ACHN (cell line): ENCODE results near the gene PCNT.

Source experiments
- DNase-seq: peaks from one replicate; pipeline ENCODE4 v3.0.0-alpha.2; 2015
- in situ Hi-C: cut with HindIII; loops from 2 replicates; pipeline ENCODE4 v1.10.0; 2017; ENCODE audit warnings: low sequenced_read_pairs, low pct_ligation_motif_present, low pct_unique_long_range_greater_than_20kb

The PCNT gene

DNA sequence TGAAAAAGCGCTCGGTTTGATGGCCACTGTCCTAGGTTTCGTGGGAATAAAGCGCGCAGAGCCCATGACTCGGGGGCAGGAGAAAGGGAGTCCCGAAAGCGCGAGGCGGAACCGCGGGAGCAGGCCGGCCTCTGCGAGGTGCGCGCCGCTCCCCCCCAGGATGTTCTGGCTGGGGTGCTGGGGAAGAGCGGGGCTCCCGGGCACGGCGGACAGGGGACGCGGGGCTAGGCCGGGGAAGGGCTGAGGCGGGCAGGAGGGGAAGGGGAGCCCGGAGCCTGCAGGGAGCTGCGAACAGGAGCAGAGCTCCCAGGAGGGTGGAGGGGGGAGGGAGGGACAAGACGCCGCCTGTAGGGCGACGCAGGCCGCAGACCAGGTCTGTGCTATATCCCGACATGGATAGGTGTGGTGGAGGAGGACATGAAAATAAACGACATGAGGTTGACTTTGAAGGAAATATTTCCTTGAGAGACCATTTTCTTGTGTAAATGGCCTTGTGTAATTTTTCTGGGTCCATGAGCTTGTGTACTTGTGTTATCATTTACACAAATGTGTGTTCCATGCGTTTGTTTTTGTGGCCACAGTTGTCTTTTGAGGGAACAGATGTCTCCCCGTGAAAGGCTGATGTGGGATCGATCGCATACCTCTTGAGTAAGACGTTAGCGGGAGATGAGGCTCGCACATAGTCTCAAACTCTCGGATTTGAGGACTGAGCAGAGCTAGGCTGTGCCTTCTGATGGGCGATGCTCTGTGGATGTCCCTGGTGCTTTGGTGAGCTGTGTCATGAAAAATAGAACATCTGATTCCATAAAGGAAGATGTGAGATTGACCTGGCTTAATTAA is 1.3 kb downstream of the PCNT start:
- in situ Hi-C loops, result no loop called here

DNA sequence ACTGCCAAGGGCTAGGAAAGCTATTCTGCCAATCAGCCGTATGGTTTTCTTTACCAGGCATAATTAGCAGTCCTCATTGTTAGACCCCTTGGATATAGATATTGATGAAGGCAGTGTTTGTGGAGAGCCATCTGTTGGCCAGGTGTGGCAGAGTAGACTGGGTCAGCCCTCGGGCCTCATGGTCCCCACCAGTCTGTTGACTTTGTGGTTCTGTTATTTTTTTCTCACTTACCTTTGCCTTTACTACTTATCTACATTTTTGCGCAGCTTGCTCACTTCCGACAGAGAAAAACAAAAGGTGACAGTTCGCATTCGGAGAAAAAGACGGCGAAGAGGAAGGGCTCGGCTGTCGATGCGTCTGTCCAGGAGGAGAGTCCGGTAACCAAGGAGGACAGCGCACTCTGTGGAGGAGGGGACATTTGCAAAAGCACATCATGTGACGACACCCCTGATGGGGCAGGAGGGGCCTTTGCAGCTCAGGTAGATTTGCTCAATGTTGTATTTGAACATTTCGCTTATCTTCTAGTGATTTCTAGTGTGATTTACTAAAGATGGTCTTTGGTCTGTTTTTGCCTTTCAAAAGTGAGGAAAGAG is 2.3 kb downstream of the PCNT start:
- DNase-seq, result no peak
- in situ Hi-C loops, result no loop called here

More for the DNA sequence above, 1.3 kb downstream of the PCNT start:
- DNase-seq, result peak; percentile 50

DNA sequence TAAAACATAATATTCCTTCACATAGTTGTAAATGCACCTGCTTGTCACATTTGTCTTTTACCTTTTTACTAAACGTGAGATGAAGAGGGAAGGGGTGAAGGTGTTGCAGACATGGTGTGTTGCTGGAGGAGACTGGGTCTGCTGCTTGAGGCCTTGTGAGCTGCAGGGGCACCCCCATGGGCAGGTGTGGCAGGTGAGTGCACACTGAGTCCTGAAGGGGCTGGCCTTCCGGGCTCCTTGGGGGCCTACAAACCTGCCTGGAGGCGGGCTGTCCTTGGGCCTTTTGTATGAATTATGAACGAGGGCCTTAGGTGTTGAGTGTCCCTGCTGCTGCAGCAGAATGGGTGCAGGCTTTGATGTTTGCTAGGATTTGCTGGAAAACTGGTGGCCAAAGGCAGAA is 3.8 kb downstream of the PCNT start:
- DNase-seq, result no peak
- in situ Hi-C loops, result no loop called here

DNA sequence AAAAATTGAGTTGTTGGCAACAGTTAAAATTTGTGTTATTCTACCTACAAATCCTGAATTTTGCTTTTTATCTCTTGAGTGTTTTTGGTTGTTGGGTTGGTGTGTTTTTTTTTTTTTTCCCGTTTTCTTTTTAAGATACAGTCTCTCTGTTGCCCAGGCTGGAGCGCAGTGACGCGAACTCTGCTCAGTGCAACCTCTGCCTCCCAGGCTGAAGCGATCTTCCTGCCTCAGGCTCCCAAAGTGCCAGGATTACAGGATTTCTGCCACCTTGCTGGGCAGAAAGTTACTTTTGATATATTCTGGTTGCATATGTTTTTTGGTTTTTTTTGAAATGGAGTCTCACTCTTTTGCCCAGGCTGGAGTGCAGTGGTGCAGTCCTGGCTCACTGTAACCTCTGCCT is 4.2 kb downstream of the PCNT start:
- DNase-seq, result no peak
- in situ Hi-C loops, result no loop called here

DNA sequence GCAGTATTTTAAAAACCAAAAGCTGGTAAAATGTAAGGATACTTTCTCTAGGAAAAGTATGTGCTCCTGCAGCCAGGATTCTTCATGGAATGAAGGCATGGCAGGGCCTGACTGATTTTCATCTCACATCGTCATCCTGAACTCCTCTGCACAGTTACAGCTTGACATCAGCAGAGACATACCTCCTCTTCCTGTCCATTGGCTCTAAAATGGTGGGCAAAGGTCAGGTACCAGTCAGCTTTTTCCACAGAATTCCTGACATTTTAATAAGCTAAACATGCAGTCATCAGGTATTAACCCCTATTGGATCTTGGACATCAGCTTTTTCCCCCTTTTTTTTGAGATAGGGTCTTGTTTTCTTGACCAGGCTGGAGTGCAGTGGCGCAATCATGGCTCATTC is 5.8 kb downstream of the PCNT start:
- DNase-seq, result no peak
- in situ Hi-C loops, result no loop called here

DNA sequence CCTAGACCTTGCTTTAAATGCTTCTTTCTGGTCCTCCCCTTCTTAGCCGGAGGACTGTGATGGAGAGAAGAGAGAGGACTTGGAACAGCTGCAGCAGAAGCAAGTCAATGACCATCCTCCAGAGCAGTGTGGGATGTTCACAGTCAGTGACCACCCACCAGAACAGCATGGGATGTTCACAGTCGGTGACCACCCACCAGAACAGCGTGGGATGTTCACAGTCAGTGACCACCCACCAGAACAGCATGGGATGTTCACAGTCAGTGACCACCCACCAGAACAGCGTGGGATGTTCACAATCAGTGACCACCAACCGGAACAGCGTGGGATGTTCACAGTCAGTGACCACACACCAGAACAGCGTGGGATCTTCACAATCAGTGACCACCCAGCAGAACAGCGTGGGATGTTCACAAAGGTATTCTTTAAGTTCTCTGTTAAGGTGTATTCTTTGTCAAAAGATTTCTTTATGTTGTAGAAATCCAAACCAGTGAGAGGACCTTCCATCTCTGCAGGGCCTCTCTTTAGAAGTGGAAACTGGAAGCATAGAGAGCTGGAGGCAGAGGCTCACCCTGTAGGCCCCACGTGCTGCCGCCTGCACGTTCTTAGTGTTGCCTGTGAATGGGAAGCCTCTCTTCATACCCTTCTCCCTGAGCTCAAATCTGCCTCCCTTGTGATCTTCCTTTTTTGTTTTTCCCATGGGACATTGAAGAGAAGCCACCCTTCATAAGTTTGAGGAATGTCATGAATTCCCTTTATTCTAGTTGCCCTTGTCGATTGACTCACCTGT is 10.6 kb downstream of the PCNT start:
- in situ Hi-C loops, result no loop called here
- DNase-seq, result no peak

DNA sequence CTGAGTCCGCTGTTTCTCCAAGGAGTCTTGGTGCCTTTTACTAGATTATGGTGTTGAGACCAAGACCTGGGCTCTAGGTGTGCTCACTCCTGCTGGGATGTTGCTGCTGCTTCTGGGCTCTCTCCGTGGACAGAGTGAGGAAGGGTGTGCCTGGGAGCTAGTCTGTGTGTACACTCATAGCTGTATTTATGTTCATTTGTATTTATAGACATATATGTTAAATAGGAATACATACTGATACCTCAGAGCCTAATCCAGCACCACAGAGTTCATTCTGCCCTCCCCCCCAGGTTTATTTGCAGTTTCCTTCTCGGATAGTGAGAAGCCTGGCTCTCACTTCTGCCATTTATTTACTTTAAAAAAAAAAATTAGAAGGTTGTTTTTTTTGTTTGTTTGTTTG is 12.6 kb downstream of the PCNT start:
- DNase-seq, result no peak
- in situ Hi-C loops, result no loop called here

DNA sequence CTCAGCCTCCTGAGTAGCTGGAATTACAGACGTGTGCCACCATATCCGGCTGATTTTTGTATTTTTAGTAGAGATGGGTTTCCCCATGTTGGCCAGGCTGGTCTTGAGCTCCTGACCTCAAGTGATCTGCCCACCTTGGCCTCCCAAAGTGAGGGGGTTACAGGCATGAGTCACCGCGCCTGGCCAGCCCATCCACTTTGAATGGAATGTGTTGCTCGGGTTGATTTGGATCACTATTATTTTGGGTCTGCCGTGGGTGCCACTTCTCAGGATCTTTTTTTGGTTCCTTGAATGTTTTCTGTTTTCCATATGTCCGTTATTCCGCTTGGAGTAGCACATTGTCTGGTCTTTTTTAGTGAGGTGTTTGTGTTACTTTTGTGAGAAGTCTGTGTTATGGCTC is 17.0 kb downstream of the PCNT start:
- in situ Hi-C loops, result no loop called here
- no peak for DNase-seq

DNA sequence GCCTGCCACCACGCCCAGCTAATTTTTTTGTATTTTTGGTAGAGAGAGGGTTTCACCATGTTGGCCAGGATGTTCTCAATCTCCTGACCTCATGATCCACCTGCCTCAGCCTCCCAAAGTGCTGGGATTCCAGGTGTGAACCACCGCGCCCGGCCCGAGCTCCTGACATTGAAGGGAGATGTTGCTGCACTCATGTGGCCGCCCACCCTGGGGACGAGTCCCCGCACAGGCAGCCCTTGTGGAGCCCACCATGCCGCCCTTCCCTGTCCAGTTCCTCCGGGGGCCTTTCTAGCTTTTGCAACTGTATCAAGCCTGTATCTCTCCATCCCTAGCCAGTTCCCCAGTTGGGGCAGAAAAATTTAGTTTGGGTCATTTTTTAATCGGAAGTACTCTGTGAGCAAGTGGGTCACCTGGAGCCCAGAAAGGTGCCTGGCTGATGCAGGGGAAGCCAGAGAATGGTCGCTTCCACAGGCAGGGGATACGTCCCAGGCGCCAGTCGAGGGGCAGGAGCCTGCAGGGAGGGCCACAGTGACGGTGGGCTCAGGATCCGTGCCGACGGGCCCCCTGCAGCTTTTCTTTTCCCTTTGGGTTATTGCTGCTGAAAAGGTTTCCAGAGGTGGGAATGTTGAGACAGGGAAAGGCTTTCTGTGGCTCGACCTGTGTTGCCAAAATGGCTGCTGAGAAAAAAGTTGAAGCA is 20.4 kb downstream of the PCNT start:
- no peak for DNase-seq
- in situ Hi-C loops, result no loop called here

DNA sequence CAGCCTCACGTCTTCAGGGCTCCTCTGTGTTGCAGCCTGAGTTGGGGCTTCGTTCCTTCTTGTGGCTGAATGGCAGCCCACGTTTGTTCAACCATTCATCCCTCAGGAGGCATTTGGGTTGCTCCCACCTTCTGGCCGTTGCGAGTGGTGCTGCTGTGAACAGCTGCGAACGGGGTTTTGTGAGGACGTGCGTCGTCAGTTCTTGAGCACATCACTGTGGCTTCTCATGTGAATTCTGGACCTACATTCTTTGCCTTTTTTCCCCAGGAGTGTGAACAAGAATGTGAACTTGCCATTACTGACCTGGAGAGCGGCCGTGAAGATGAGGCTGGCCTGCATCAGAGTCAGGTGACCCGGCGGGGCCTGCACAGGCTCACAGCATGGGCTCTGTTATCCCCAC is 21.9 kb downstream of the PCNT start:
- DNase-seq, result no peak
- in situ Hi-C loops, result no loop called here

DNA sequence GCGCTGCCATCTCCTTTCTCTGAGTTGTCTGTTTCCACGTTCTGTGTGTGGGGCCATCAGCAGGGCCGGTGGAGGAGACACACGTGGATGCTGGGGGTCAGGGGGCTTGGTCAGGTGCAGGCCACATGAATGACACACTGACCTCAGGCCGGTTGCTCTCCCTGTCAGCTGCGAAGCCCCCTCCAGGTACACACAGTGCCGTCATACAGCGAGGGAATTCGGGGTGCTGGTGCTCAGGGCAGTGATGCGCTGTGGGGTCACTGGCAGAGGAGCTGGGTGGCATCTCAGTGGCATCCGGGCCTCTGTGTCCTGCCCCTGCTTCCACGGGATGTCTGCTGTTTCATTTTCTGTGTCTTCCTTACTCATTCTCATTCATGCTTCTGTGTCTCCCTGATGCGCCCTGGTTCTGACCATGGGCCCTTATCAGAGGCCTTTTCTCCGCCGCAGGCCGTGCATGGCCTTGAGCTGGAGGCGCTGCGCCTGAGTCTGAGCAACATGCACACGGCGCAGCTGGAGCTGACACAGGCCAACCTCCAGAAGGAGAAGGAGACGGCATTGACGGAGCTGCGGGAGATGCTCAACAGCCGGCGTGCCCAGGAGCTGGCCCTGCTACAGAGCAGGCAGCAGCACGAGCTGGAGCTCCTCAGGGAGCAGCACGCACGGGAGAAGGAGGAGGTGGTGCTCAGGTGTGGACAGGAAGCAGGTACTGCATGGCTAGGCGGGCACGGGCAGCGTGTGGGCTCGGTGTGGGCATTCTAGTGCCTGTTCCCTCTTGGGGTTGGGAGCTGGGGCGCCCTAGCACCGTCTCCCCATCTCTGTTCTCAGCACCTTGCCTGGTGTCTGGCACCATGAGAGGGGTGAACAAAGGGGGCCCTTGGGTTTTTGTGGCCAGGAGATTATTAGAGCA is 22.6 kb downstream of the PCNT start:
- in situ Hi-C loops, result no loop called here
- DNase-seq, result no peak

DNA sequence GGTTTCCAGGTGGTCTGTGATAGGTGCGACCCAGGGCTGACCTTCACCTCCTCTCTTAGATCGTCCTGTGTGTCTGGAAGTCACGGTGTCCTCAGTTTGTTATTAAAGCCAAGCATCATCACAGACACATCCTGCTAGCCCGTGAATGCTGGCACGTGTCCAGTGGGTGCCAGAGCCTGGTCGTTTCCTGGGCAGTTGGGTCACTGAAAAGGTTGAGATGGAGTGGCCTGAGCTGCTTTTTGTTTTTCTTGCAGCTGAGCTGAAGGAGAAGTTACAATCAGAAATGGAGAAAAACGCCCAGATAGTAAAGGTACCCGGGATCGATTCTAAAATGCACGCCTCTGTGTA is 23.2 kb downstream of the PCNT start:
- in situ Hi-C loops, result no loop called here
- DNase-seq, result no peak

DNA sequence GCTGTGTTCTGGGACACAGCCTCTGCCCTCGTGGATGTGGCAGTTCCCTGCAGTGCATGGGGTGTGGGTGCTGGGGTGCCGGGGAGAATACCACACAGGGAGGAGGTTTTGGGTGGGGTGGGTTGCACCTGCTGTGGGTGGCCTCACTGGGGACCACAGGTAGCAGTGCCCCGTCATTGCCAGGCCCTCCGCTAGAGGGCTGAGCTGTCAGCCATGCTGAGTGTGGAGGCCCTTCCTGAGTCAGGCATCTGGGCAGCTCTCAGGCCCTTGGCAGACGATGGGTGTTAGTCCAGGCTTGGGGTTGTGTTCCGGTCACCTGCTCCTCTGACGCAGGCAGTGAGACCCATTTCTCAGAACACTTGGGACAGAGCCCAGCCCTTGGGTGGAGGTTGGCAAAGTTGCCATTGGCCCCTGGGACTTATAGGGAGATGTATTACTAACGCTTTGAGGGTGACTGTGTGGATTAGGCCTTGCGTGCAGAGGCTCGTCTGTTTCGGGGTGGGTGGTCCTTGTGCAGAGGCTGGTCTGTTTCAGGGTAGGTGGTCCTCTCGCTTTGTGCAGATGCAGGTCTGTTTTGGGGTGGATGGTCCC is 23.9 kb downstream of the PCNT start:
- in situ Hi-C loops, result no loop called here
- DNase-seq, result peak; percentile 36

DNA sequence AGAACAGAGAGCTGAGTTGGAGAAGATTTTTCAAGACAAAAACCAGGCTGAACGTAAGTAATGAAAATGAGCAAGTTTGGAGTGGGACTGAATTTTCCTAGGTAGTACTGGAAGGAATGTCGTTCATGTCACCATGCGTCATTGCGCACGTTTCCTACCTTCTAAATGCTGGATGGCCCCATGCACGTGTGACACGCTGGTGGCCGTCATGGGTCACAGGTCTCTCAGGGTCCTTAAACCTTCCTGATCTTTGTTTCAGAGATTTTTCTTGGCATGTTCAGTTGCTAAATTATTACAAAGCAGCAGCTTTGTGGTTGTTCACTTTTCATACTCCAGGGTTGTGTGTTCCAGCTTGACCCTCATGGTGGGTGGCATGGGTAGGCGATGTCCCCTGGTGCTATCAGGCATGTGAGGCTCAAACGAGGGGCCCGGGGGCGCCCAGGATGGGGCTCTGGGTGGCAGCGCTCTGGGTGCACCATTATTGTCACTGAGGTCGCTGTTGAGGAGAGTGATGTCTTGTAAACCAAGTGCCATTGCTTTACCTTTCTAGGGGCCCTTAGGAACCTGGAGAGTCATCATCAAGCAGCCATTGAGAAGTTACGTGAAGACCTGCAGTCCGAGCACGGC is 25.3 kb downstream of the PCNT start:
- no peak for DNase-seq
- in situ Hi-C loops, result no loop called here

DNA sequence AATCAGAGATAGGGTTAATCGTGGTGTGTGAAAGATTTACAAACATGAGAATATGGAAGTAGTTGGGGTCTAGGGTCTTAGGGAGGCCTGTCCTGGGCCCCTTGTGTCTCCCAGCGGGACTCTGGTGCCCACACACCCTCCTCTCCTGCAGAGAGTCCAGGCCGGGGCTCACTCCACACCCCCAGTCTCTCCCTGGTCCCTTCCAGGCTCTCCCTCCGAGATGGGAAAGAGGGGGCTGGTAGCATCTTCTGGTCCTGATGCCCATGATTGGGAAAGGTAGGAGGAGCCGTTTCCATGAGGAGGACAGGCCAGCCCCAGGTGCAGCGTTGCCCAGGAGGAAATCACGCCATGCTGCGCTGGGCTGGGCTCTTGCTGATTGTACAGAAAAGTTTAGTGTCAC is 26.6 kb downstream of the PCNT start:
- in situ Hi-C loops, result no loop called here
- no peak for DNase-seq

DNA sequence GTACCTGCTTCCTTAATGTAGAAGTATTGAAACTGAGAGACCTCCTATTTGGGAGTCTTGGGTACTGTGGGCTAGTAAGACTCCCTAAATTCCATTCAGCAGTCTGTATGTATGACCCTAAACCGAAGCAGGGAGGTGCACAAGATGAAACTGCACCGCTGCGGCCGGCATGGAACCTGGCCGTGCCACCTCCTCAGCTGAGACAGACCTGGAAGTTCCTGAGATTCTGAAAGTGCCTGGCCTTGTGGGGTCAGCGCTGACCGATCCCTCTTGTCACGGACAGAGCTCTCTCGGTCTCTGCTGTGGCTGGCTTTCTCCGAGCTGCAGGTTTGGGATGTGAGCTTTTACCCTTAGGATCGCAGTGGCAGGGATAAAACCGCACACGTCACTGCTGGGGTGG is 27.0 kb downstream of the PCNT start:
- in situ Hi-C loops, result no loop called here
- DNase-seq, result no peak

DNA sequence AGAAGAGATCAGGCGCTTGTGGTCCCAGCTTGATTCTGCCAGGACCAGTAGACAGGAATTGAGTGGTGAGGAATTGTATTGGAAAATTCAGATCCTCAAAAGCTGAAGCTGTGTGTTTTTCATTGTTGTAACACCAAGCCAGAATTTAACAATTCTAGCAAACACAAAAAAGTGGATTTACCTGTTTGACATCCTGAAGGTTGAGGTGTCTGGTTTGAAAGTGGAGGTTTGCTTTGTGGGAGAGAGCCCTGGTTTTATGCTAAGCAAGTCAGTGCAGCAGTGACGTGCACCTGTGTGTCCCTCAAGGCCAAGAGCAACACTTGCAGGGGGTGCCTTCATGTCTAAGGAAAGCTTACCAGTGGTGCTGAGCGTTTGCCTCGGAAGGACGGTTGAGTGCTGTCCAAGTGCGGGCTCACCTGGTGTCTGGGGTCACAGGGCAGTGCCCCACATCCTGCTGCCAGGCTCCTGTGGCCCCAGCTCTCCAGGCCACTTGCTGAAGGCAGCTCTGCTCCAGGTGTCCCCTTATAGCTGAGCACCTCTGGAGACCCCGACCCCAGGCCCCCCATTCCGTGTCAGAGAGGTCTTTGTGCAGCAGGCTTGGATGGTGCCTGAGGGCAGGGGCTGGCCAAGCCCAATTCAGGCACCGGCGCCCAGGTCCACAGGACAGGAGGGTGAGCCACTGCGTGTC is 27.7 kb downstream of the PCNT start:
- in situ Hi-C loops, result no loop called here
- DNase-seq, result no peak
